ENCODE measurements around the gene ABHD16A. TPM values are rescaled to one million over a fixed set of nuclear protein-coding genes. Genes with fewer than 3 reads are reported as not detected.

The ABHD16A gene
- total RNA-seq, 4 donors from 2014 or later: 41.8 to 62.8 (median 57.4) TPM

DNA sequence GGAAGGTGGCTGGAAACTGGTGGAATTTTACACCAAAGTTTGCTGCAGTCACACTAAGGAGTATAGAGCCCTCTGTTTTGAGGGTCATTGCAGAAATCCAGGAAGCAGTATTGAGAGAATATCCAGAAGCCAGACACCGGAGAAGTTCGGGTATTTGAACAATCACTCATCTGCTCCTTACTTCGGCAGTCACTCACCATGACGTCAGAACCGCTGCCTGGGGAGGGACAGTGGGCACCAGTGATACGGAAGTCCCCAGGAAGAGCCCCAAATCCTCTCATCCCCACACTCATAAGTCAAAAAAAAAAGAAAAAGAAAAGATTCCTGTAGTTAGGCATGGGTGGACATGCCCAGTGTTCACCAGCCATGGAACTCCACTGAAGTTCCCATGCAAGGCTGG is 26.2 kb downstream of the ABHD16A start:
- ATAC-seq (ENCODE audit: low FRiP score) (no peak), DNase-seq (ENCODE audit: low spot score) (no peak)
- TF ChIP-seq, protein P1, sequence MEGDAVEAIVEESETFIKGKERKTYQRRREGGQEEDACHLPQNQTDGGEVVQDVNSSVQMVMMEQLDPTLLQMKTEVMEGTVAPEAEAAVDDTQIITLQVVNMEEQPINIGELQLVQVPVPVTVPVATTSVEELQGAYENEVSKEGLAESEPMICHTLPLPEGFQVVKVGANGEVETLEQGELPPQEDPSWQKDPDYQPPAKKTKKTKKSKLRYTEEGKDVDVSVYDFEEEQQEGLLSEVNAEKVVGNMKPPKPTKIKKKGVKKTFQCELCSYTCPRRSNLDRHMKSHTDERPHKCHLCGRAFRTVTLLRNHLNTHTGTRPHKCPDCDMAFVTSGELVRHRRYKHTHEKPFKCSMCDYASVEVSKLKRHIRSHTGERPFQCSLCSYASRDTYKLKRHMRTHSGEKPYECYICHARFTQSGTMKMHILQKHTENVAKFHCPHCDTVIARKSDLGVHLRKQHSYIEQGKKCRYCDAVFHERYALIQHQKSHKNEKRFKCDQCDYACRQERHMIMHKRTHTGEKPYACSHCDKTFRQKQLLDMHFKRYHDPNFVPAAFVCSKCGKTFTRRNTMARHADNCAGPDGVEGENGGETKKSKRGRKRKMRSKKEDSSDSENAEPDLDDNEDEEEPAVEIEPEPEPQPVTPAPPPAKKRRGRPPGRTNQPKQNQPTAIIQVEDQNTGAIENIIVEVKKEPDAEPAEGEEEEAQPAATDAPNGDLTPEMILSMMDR (IDR thresholded peaks at IDR 0.05): no peak

DNA sequence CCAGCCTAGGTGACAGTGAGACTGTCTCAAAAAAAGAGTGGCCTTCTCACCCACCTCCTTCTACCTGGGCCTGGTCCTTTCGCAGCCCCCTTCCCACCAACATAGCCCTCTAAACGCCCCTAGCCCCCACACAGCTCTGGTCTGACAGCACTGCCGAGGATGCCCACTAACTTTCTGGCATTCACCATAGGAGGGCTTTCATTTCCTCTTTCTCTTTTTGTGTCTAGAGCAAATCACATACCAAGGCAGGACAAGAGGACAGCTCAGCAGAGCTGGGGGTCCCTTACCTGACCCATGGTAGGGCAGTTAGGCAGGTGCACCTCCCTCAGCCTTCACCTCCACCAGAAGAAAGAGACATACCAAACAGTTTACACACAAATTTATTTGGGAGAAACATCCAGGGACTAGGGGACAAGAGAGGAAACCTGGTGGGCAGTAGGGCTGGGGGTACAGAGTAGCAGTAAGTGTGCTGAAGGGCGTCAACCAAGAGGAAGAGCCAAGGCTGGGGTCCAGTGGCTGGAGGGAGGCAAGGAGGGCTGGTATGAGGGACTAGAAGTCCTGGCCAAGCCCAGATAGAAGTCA is 26.7 kb downstream of the ABHD16A start:
- ATAC-seq (ENCODE audit: low FRiP score): no peak

DNA sequence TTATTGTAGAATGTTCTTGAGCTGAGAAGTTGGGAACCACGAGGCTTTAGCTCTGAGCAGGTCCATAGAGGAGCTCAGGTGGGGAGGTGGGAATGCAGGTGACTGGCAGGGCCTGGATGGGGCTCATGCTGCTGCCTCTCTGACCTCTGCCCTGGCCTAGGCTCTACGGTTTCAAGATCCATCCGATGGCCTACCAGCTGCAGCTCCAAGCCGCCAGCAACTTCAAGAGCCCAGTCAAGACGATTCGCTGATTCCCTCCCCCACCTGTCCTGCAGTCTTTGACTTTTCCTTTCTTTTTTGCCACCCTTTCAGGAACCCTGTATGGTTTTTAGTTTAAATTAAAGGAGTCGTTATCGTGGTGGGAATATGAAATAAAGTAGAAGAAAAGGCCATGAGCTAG is 33.4 kb downstream of the ABHD16A start, which contains the start of gene LY6G5B:
Gene LY6G5B, plus strand, starts transcription at position 301 of the 400 bp plus-strand sequence. CDS start 975 bp downstream, outside the sequence.
- TF ChIP-seq, protein P1 (IDR thresholded peaks at IDR 0.05): no peak
- no peak for DNase-seq (ENCODE audit: low spot score)
- no peak for ATAC-seq (ENCODE audit: low FRiP score)

More for the DNA sequence above, 26.7 kb downstream of the ABHD16A start:
- TF ChIP-seq, protein P1 (IDR thresholded peaks at IDR 0.05): no peak
- no peak for DNase-seq (ENCODE audit: low spot score)

DNA sequence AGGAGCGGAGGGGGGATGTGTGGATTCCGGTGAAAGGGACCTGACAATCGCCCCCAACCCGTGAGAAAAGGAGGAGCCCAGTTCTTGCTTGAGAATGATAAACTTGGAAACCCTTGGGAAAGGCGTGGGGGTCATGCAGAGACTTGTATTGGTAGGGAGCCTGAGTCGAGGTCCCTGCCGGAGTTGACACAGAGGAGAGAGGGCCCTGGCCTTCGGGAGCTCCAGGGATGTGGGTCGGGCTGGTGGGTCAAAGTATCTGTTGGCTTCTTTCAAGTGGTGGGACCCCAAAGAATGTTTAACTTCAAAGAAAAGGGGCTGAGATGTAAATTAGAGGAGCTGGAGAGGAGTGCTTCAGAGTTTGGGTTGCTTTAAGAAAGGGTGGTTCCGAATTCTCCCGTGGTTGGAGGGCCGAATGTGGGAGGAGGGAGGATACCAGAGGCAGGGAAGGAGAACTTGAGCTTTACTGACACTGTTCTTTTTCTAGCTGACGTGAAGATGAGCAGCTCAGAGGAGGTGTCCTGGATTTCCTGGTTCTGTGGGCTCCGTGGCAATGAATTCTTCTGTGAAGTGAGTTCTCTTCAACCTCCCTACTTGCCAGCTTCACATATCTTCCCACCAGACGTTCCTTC is 36.7 kb downstream of the ABHD16A start:
- DNase-seq (ENCODE audit: low spot score) (no peak), ATAC-seq (ENCODE audit: low FRiP score) (no peak)
- TF ChIP-seq, protein P1 (IDR thresholded peaks at IDR 0.05): no peak

- peak; percentile 93 for DNase-seq (ENCODE audit: low spot score)
- peak; percentile 87 for ATAC-seq (ENCODE audit: low FRiP score)
- TF ChIP-seq, protein P1 (IDR thresholded peaks at IDR 0.05): no peak
These were observed 37.4 kb downstream of the ABHD16A start, which contains the start of gene CSNK2B for GRCh38 chr6:31665501-31666336. CSNK2B (plus strand) TSS chr6:31666080; CDS start chr6:31666832, 752 bp downstream.

- peak; percentile 43 for ATAC-seq (ENCODE audit: low FRiP score)
- peak; percentile 78 for DNase-seq (ENCODE audit: low spot score)
- TF ChIP-seq, protein P1 (IDR thresholded peaks at IDR 0.05): no peak
These were observed 38.2 kb downstream of the ABHD16A start, which contains the start of gene GPANK1 for GRCh38 chr6:31664790-31665500. GPANK1 (minus strand) TSS chr6:31664997; CDS start chr6:31664478, 519 bp downstream.
